HG03103 (cell line): ENCODE data around the gene NMB.
"Not testable (repeated sequence)": the region's sequence is repeated elsewhere in the genome, so short reads cannot be mapped to it uniquely, and the experiment has no call there.

Source experiments
- ATAC-seq: cut with Tn5 transposase; IDR thresholded peaks from one replicate; pipeline ENCODE4 v1.9.1; 2021; ENCODE audit warnings: low read depth; ENCODE audit not compliant: unreplicated experiment

Gene NMB, protein sequence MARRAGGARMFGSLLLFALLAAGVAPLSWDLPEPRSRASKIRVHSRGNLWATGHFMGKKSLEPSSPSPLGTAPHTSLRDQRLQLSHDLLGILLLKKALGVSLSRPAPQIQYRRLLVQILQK

GRCh38 chr15:84658080-84658787, at the start of gene NMB:
TSS of gene NMB (minus strand) at chr15:84658199. CDS start at chr15:84658152, 47 bp downstream.
- ATAC-seq = peak; percentile 58

DNA sequence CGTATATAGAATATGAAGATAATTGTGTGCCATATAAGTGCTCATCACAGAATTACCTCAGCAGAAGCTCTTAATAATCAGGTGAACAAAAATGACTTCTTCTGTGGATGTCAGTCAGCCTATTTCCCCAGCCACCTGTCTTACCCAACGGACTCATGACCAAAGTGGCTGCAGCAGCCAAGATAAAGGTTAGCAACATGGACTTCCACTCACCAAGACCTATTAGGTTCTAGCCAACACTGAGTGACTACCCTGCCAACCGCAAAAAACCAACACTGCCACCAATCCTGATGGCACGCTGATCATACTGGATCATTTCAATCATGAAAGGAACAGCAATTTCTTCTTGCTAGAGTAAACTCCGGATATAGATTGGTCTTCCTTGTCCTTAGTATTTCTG, 45.8 kb upstream of the NMB start:
- ATAC-seq = no peak

- no peak for ATAC-seq
Observed at GRCh38 chr15:84702961-84703482, 45.0 kb upstream of the NMB start.

- ATAC-seq = no peak
Observed at GRCh38 chr15:84699538-84700191, 41.7 kb upstream of the NMB start.

GRCh38 chr15:84697236-84697990, 39.4 kb upstream of the NMB start:
- no peak for ATAC-seq

DNA sequence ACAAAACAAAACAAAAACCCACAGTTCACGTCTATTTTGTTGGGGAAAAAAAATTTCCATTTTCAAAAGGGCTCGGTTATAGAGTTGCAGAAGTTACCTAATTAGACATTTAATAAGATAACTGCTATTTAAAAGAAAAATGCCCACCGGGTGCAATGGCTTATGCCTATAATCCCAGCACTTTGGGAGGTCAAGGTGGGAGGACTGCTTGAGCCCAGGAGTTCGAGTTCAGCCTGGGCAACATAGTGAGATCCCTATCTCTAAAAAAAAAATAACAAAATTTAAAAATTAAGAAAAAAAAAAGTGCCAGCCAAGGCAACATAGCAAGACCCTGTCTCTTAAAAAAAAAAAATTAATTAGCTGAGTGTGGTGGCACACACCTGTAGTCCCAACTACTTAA, 38.8 kb upstream of the NMB start:
- ATAC-seq = no peak

DNA sequence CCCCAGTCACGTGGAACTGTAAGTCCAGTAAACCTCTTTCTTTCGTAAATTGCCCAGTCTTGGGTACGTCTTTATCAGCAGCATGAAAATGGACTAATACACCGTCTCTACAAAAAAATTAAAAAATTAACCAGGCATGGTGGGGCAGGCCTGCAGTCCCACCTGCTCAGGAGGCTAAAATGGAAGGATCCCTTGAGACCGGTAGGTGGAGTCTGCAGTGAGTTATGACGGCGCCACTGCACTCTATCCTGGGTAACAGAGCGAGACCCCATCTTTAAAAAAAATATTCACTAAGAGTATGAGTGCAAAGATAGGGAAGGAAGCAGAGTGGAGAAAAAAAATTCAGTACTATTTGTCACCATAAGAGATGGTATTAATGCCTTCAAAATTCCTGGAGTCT, 32.3 kb upstream of the NMB start:
- no peak for ATAC-seq

DNA sequence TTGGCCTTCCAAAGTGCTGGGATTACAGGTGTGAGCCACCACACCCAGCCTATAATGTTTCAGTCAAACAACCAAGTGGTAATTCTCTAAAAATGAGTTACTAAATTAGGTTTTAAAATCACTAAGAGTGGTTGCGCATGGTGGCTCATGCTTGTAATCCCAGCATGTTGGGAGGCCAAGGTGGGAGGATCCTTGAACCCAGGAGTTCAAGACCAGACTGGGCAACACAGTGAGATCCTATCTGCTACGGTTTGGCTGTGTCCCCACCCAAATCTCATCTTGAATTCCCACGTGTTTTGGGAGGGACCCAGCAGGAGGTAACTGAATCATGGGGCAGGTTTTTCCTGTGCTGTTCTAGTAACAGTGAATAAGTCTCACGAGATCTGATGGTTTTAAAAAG, 31.9 kb upstream of the NMB start:
- ATAC-seq = no peak

- not testable (repeated sequence) for ATAC-seq
Observed at GRCh38 chr15:84686446-84686845, 28.4 kb upstream of the NMB start.

DNA sequence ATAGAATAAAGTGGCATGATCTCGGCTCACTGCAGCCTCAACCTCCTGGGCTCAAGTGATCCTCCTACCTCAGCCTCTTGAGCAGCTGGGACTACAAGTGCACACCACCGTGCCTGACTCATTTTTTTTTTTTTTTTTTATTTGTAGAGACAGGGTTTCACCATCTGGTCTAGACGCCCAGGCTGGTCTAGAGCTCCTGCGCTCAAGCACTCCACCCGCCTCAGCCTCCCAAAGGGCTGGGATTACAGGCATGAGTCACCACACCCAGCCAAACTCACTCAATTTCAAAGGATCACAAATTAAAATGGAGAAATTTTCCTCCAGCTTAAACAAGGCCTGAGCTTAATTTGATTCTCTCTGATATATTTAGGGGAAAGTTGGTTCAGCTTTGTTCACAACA, 27.3 kb upstream of the NMB start:
- no peak for ATAC-seq

GRCh38 chr15:84684092-84684491, 26.1 kb upstream of the NMB start:
- no peak for ATAC-seq

DNA sequence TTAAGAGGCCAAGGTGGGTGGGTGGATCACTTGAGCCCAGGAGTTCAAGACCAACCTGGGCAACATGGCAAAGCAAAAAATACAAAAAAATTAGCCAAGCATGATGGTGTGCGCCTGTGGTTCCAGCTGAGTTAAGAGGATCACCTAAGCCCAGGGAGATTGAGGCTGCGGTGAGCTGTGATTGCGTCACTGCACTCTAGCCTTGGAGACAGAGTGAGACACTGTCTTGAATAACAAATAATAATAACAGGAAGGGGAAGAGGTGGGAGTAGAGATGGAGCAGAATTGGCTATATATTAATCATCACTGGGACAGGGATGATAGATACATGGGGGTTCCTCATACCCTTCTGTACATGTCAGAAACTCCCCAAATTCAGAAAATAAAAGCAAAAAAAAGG, 23.8 kb upstream of the NMB start:
- ATAC-seq = no peak

DNA sequence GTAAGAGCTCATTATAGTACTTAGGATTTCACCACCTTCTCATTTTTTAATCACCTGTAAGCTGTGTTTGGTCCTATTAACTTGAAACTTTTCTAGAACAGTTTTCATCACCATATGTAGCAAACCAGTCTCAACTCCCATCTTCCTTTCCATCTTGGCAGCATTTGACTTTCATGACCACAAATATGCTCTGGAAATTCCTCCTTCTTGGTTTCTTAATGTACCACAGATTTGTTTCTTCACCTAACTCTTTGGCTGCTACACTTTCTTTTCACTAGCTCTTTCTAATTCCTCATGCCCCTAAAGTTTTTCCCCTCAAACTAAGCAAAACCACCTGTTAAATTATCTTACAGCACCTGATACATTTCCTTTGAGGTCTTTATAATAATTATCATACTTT, 13.2 kb upstream of the NMB start:
- no peak for ATAC-seq

GRCh38 chr15:84669726-84670125, 11.7 kb upstream of the NMB start:
- ATAC-seq = no peak

DNA sequence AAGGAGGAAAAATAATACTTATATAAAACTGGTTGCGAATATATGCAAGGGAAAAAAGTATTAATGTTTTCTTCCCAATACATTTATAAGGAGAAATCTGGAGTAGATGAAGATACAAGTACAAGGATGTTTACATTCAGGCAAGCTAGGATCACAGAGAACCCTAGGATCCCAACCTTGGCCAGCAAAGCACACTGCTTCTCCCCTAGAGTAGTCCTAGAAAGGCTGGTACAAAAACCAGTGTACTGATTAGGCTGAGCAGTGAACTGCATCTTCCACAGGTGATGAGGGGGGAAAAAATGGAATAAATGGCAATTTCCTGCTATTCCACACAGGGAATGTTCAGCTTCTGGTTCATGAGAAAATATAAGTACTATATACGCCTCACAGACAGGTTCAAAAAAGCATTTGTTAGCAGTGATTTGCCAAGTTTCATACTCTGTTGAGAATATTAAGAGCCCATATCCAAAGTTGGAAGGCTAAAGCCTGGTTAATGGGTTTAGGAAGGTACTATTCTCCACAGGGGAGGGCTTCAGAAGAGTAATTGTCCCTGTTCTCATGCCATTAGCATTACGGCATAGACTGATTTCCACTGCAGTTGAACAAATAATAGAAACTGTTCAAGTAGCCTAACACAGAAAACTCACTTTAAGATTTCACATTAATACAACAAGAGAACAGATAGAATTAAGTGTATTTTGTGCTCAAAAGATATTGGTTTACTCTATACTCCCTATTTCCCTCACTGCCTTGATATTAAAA, 10.4 kb upstream of the NMB start:
- no peak for ATAC-seq

GRCh38 chr15:84666373-84666772, 8.4 kb upstream of the NMB start:
- no peak for ATAC-seq

- ATAC-seq = no peak
Observed at GRCh38 chr15:84661001-84661400, 3.0 kb upstream of the NMB start.

- ATAC-seq = no peak
Observed at GRCh38 chr15:84659904-84660781, 2.1 kb upstream of the NMB start.

DNA sequence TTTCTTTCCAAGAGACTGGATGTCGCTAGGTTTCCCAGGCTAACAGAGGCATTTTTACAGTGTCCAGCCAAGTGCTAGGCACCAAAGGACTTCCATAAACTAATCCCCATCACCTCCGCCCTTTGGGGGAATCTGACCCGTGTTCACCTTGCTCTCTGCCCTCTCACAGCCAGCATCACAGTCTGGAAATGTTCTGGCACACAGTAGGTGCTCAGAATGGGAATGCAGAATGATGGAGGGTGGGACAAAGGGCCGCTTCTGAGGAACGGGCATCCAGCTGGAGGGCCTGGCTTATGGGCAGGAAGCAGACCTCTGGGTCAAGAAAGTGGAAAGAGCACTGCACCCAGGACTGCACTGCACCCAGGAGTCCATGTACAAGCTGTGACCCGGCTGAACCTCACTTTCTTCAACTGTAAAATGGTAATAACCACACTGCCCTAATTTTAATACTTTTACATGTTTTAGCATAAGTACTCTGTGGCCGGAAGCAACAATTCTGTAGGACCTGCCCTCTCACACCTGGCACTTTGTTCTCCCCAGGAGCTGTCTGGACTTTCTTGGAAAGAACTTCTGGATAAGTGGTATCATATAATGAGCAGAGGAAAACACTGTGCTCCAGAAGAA, 901 bp upstream of the NMB start:
- ATAC-seq = no peak
